22Rv1 (cell line): Measurements from ENCODE around the gene MAGI1.
"Not testable (repeated sequence)": the region's sequence is repeated elsewhere in the genome, so short reads cannot be mapped to it uniquely, and the experiment has no call there.

ENCODE experiments used
- H3K27ac ChIP-seq: fragments of 450-650 bp; 2 replicates; pipeline ENCODE4 v1.5.1; 2017
- CTCF ChIP-seq: fragments of 450-650 bp; IDR thresholded peaks from 2 replicates; pipeline ENCODE4 v1.5.1; 2017; ENCODE audit warnings: mild to moderate bottlenecking
- ZFX ChIP-seq: fragments of 450-650 bp; IDR thresholded peaks from 2 replicates; pipeline ENCODE4 v1.6.1; 2017; ENCODE audit warnings: antibody characterized with exemption, borderline replicate concordance

MAGI1 gene

GRCh38 chr3:66029443-66029842 lies 9.3 kb downstream of the MAGI1 start:
- TF ChIP-seq CTCF, result no peak
- TF ChIP-seq ZFX, result no peak
- H3K27ac ChIP-seq, result no peak overlapping the region

GRCh38 chr3:66029014-66029413 lies 9.7 kb downstream of the MAGI1 start:
- no peak overlapping the region for H3K27ac ChIP-seq
- TF ChIP-seq ZFX (no peak), CTCF (no peak)

GRCh38 chr3:66028457-66028856 lies 10.3 kb downstream of the MAGI1 start:
- TF ChIP-seq CTCF (no peak), ZFX (no peak)
- no peak overlapping the region for H3K27ac ChIP-seq

- not testable (repeated sequence) for H3K27ac ChIP-seq
These were observed 11.6 kb downstream of the MAGI1 start for GRCh38 chr3:66027099-66027498.

- TF ChIP-seq ZFX, result no peak
- no peak for TF ChIP-seq CTCF
These were observed 14.9 kb downstream of the MAGI1 start for GRCh38 chr3:66023738-66024385.

GRCh38 chr3:66023229-66023628 lies 15.5 kb downstream of the MAGI1 start:
- H3K27ac ChIP-seq, result no peak overlapping the region
- no peak for TF ChIP-seq ZFX
- TF ChIP-seq CTCF, result no peak

More at GRCh38 chr3:66023738-66024385, 14.9 kb downstream of the MAGI1 start:
- no peak overlapping the region for H3K27ac ChIP-seq

- no peak for TF ChIP-seq ZFX
- TF ChIP-seq CTCF, result no peak
- no peak overlapping the region for H3K27ac ChIP-seq
These were observed 17.0 kb downstream of the MAGI1 start for GRCh38 chr3:66021731-66022131.

GRCh38 chr3:66019896-66020295 lies 18.8 kb downstream of the MAGI1 start:
- TF ChIP-seq CTCF (no peak), ZFX (no peak)
- H3K27ac ChIP-seq, result no peak overlapping the region
